RPMI7951 (cell line): ENCODE measurements around the gene DNAL1. TPM values are rescaled to one million over a fixed set of nuclear protein-coding genes. Genes with fewer than 3 reads are reported as not detected.
A peak's percentile ranks its signal among the peaks of the same experiment; 100 is the strongest.
"Not testable (repeated sequence)": the region's sequence is repeated elsewhere in the genome, so short reads cannot be mapped to it uniquely, and the experiment has no call there.

Experiments used
- DNase-seq: peaks from one replicate; pipeline ENCODE4 v3.0.0-alpha.2; 2012; ENCODE audit warnings: low read depth
- total RNA-seq: library from RNA; depleted of rRNA; stranded (reverse); fragments of >200 nt; shearing (Covaris generic); gene quantifications from 2 replicates; pipeline ENCODE4 v1.2.3, GENCODE V29; 2014; rRNA removed

Gene DNAL1
- total RNA-seq: 3.8 and 12.3 TPM in 2 replicates

GRCh38 chr14:73644531-73645247 is at the start of gene DNAL1:
DNAL1 (plus strand) TSS chr14:73644986; CDS start chr14:73645040, 54 bp downstream.
- peak; percentile 87 for DNase-seq

GRCh38 chr14:73599499-73599898 is 45.3 kb upstream of the DNAL1 start:
- DNase-seq: no peak

GRCh38 chr14:73602994-73603393 is 41.8 kb upstream of the DNAL1 start:
- no peak for DNase-seq

- DNase-seq: no peak
Measured at GRCh38 chr14:73606271-73606670, 38.5 kb upstream of the DNAL1 start.

- DNase-seq: no peak
Measured at GRCh38 chr14:73607241-73607640, 37.5 kb upstream of the DNAL1 start.

GRCh38 chr14:73610687-73611086 is 34.1 kb upstream of the DNAL1 start:
- peak; percentile 52 for DNase-seq

- peak; percentile 78 for DNase-seq
Measured at GRCh38 chr14:73612339-73613045, 32.3 kb upstream of the DNAL1 start, which contains the start of gene ACOT6. ACOT6 (plus strand) TSS chr14:73612517; CDS start chr14:73612572, 55 bp downstream.

- no peak for DNase-seq
Measured at GRCh38 chr14:73613046-73613383, 31.8 kb upstream of the DNAL1 start.

- no peak for DNase-seq
Measured at GRCh38 chr14:73613419-73613963, 31.3 kb upstream of the DNAL1 start.

- DNase-seq: no peak
Measured at GRCh38 chr14:73616831-73617230, 28.0 kb upstream of the DNAL1 start.

- no peak for DNase-seq
Measured at GRCh38 chr14:73619524-73619923, 25.3 kb upstream of the DNAL1 start.

- DNase-seq: no peak
Measured at GRCh38 chr14:73620268-73620667, 24.5 kb upstream of the DNAL1 start.

GRCh38 chr14:73623504-73624054 is 21.2 kb upstream of the DNAL1 start:
- no peak for DNase-seq

GRCh38 chr14:73625706-73626105 is 19.1 kb upstream of the DNAL1 start:
- no peak for DNase-seq

GRCh38 chr14:73627151-73627558 is 17.6 kb upstream of the DNAL1 start:
- DNase-seq: no peak

GRCh38 chr14:73630009-73630780 is 14.6 kb upstream of the DNAL1 start:
- no peak for DNase-seq

- peak; percentile 66 for DNase-seq
Measured at GRCh38 chr14:73633116-73634010, 11.4 kb upstream of the DNAL1 start.

- DNase-seq: no peak
Measured at GRCh38 chr14:73634011-73634833, 10.6 kb upstream of the DNAL1 start.

GRCh38 chr14:73636355-73636754 is 8.4 kb upstream of the DNAL1 start:
- not testable (repeated sequence) for DNase-seq

GRCh38 chr14:73637830-73638229 is 7.0 kb upstream of the DNAL1 start:
- no peak for DNase-seq
